Activated CD4-positive, CD25-positive, alpha-beta regulatory T cell (primary cell): ENCODE results near the gene ABCF1.

ENCODE experiments used
- DNase-seq, 4 experiments: peaks; one replicate each; lab custom pipeline; 2025; lab: John Stamatoyannopoulos, UW

The ABCF1 gene

GRCh38 chr6:30601815-30602641 is 30.8 kb downstream of the ABCF1 start:
- no peak for DNase-seq

DNA sequence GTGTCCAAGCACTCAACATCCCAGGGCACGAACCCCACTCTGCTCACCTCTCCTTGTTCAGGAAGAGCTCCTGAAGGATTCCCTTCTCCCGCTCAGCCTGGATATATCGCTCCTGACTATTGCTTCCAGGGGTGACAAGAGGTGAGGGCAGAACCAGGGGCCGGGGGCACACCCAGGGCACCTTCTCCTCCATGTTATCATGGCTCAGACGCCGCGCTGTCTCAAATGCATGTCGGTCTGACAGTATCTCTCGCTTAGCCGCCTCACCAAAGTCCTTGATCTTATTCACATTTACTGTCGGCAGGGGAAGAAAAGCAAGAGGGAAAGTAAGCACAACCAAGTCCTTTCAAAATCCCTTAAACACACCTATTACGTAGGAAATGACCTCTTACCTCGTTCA is 32.7 kb downstream of the ABCF1 start:
- no peak for DNase-seq

DNA sequence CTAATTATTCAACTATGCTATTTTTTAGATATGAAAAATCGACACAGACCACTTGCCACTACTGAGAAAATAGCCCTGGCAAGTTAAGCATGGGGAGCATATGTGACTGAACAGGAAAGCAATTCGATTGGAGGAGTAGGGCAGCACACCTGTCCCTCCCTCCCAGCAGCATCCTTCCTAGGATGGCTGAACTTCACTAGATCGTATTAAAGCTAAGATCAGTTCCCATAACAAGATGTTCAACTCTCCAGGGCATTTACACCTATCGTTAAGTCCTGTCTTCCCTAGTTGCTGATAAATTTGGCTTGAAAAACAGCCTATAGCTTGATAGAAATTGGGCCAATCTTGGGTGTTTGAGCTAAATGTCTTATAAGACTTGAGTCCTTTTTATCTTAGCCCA is 38.8 kb downstream of the ABCF1 start:
- DNase-seq = no peak

- no peak for DNase-seq
Measured at GRCh38 chr6:30611150-30611855, 40.1 kb downstream of the ABCF1 start.

- DNase-seq = no peak
Measured at GRCh38 chr6:30611856-30612194, 40.6 kb downstream of the ABCF1 start.

- no peak for DNase-seq
Measured at GRCh38 chr6:30612213-30612612, 41.0 kb downstream of the ABCF1 start.

DNA sequence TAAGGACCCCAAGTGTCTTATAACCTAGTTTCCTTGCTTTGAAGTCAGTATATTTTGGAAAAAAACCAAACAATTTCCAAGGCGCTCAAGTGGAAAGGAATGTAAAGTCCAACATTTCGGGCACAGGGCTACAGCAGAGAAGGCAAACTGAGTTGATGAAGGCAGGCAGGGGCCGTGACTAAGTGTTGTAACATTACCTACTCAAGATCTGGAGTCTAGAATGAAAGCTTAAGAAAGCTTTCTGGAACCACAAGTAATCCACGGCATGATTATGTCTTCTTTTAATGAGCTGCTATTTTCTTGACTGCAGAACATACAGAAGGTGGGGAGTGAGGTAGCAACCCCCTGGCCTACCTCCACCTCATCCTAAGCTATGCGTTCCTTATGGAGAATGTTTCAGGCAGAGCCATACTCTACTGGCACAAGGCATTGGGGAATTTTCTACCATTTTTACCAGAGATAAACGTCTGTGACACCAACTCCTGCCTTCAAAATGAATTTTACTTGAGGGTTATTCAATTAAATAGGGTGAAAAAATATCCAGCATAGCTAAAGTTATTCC is 41.5 kb downstream of the ABCF1 start:
- no peak for DNase-seq

GRCh38 chr6:30613251-30614043 is 42.2 kb downstream of the ABCF1 start:
- DNase-seq = no peak

GRCh38 chr6:30614044-30614842 is 43.0 kb downstream of the ABCF1 start:
- no peak for DNase-seq

DNA sequence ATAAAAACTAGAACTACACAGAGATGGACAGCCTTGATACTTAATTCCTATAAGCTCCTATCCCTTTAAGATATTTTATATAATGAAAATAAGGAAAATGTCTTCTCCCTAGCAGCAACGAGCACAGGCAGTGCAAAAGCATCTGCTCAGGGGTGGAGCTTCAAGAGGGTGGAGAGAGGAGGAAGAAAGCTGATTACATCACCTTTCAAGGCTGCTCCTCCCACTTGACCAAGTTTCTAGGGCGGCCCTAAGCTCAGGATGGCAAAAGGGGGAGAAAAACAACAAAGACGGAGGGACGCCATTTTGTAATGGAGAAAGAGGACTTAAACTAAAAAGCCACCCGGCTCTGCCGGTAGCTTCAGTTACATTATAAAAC is 43.6 kb downstream of the ABCF1 start:
- DNase-seq = peak; percentile 46 to 71 (median 62)

- DNase-seq = no peak
Measured at GRCh38 chr6:30615219-30615957, 44.1 kb downstream of the ABCF1 start.

DNA sequence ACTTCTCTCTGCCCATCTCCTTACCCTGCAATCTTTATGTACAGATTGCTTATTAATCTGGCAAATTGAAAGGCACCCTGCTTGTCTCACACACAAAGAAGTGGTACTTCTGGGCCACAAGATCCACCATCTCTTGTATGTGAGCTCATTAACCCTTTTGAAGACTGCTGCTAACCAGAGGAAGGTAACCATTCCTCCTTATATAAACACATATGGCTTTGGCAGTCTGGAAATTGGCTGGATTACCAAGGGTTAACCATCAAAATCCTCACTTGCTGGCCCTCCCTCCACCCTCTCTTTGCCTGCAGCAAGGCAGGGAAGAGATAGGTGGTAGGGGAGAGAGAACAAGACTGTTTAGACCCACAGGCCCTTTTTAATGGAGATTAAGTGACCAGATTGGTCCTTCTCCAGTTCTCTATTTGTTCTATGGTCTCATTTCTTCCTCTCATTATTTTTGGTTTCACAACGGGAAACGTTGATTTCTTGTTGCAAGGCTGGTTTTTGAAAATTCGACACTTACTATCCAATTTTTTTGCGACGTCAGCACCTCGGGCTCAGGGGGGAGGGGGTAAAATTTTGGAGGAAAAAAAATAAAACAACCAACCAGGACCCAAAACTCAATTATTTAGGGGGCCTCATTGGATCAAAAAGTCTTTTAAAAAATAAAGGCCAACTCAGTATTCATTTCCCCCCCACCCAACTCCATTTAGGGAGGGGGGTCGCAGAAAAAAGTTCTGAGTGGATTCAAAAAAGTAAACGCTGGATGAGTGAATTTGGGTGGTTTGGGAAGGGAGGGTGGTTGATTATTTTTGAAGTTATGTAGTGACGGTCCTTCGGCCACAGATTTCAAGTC is 44.9 kb downstream of the ABCF1 start:
- peak in 1 of 4 experiments; percentile 10 for DNase-seq

- peak; percentile 94 to 97 (median 96) for DNase-seq
Measured at GRCh38 chr6:30616811-30617564, 45.7 kb downstream of the ABCF1 start, which contains the start of gene PPP1R10. Gene PPP1R10 (minus strand): TSS chr6:30617243. CDS start chr6:30609944, 7,299 bp downstream.

DNA sequence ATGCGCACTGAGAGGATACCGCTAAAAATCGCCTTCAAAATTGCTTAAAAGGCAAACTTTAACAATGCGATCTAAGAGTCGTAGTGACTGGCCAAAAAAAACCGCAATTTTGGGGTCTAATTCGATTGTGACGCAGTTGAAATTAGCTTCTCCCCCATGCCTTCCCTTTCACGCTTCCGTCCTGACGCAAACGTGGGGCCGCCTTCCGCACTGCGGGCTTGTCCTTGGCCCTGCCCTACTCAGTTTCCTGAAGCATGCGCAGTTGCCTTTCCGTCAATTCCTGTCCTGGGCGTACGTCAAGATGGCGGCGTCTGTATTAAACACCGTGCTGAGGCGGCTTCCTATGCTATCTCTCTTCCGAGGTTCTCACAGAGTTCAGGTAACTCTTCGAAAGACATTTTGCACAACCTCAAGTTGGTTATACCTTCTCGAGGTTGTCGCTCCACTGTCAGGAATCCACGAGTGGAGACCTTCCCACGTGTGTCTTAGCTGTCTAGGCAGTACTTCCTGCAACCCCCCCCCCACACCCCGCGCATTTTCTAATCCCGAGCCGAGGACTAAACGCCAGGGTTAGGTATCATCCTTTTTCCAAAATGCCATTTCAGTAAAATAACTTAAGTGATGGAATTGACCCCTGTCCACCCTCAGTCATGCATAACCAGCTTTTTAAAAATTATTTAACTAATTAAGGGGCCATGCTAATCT is 46.5 kb downstream of the ABCF1 start, which contains the start of gene MRPS18B:
Gene MRPS18B, plus strand, starts transcription at position 276 of the 705 bp plus-strand sequence. Its CDS starts 26 bp downstream, at position 302.
- DNase-seq = peak; percentile 90 to 95 (median 92)

DNA sequence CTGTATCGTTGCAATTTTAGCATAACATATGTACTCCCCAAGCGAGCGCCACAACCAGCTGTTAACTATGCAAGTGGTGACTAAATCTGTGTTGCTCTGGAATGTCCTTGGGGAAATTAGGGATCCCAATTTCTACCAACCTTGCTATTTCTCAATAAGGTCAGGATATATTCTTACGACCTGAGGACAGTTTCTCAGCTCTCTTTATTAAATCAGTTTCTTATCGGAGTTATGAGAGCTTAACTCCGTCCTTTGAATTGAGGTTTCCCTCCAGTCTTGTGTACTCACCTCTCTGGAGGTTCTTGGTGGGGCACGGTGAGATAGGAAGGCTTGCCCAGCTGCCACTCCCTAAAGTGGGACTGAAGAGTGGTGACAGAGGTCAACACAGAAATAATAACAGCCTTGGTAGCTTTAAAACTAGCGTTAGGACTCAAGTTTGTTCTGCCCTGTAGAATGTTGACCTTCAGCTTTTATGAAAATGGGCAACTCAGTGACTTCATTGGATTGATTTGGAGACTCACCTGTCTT is 47.1 kb downstream of the ABCF1 start:
- no peak for DNase-seq

DNA sequence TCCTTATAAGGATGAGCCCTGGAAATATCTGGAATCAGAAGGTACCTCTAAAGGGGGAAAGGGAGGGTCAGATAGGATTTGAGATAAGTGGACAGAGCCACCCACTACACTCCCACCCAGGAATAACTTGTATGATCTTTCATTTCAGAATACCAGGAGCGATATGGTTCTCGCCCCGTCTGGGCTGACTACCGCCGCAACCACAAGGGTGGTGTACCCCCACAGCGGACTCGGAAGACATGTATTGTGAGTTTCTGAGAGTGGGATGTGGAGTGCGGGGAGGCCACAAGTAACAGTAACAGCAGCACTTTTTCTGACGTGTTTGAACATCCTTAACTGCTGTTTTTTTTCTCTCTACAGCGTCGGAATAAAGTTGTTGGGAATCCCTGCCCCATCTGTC is 48.3 kb downstream of the ABCF1 start:
- DNase-seq = no peak

DNA sequence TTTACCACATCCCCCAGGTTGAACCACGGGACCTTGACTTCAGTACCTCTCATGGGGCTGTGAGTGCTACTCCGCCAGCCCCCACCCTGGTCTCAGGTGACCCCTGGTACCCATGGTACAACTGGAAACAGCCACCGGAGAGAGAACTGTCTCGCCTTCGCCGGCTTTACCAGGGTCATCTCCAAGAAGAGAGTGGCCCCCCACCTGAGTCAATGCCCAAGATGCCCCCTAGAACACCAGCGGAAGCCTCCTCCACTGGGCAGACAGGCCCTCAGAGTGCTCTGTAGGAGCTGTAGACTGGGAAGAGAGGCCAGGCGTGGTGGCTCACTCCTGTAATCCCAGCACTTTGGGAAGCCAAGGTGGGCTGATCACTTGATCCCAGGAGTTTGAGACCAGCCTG is 54.3 kb downstream of the ABCF1 start:
- DNase-seq = no peak
